Measurements from ENCODE around the gene MYO10.
"Not testable (repeated sequence)": the region's sequence is repeated elsewhere in the genome, so short reads cannot be mapped to it uniquely, and the experiment has no call there.

Gene MYO10

GRCh38 chr5:16656561-16657191 is 279.4 kb downstream of the MYO10 start:
- peak; percentile 9 for DNase-seq

- DNase-seq = no peak
These were observed 281.3 kb downstream of the MYO10 start for GRCh38 chr5:16654647-16655334.

- DNase-seq = not testable (repeated sequence)
These were observed 287.3 kb downstream of the MYO10 start for GRCh38 chr5:16648739-16649138.

- DNase-seq = no peak
These were observed 291.7 kb downstream of the MYO10 start for GRCh38 chr5:16644301-16644889.

- DNase-seq = no peak
These were observed 293.2 kb downstream of the MYO10 start for GRCh38 chr5:16642867-16643266.

- no peak for DNase-seq
These were observed 296.9 kb downstream of the MYO10 start for GRCh38 chr5:16639206-16639605.

- no peak for DNase-seq
These were observed 307.7 kb downstream of the MYO10 start for GRCh38 chr5:16628376-16628775.

GRCh38 chr5:16626696-16627264 is 309.3 kb downstream of the MYO10 start:
- DNase-seq = no peak

GRCh38 chr5:16625096-16625495 is 311.0 kb downstream of the MYO10 start:
- no peak for DNase-seq

- no peak for DNase-seq
These were observed 317.0 kb downstream of the MYO10 start for GRCh38 chr5:16619136-16619535.

- DNase-seq = no peak
These were observed 317.8 kb downstream of the MYO10 start for GRCh38 chr5:16618138-16618897.

GRCh38 chr5:16617274-16617968 is 318.7 kb downstream of the MYO10 start:
- no peak for DNase-seq

GRCh38 chr5:16616536-16617273 is 319.4 kb downstream of the MYO10 start, which contains the start of gene RETREG1:
Gene RETREG1 (minus strand): TSS chr5:16616997. CDS start chr5:16616971, 26 bp downstream.
- no peak for DNase-seq

- no peak for DNase-seq
These were observed 320.1 kb downstream of the MYO10 start for GRCh38 chr5:16615741-16616535.

GRCh38 chr5:16612007-16612406 is 324.1 kb downstream of the MYO10 start:
- no peak for DNase-seq
